Kidney (tissue), 14 donors: ENCODE results near the gene ZNF827. TPM values are rescaled to one million over a fixed set of nuclear protein-coding genes. Genes with fewer than 3 reads are reported as not detected.

Experiments
- DNase-seq, 5 donors: peaks; one replicate each; pipeline ENCODE4 v3.0.0-alpha.2; 2013 to 2020
- FAIRE-seq: peaks from 2 replicates; lab custom pipeline; 2012; peaks lifted over from hg19 to GRCh38; lab: Jason Lieb, UNC
- H3K27ac ChIP-seq, 2 donors: one replicate each; pipeline ENCODE4 v1.7.0; 2013; ENCODE audit warnings: low read depth in 2 of 2, low read length in 2 of 2, inconsistent platforms in 1 of 2
- H3K27me3 ChIP-seq: one replicate; pipeline ENCODE4 v1.7.1; 2013; ENCODE audit warnings: low read length, inconsistent platforms; ENCODE audit not compliant: control insufficient read depth, insufficient read depth
- H3K36me3 ChIP-seq, 3 donors: one replicate each; pipeline versions ENCODE4 v1.7.0 to v1.7.1; 2013; ENCODE audit warnings: low read length in 3 of 3, control low read depth in 1 of 3, inconsistent platforms in 1 of 3; ENCODE audit not compliant: insufficient read depth in 3 of 3, control insufficient read depth in 2 of 3
- H3K4me1 ChIP-seq, 3 donors: one replicate each; pipeline versions ENCODE4 v1.7.0 to v1.7.1; 2013; ENCODE audit warnings: low read length in 3 of 3, inconsistent platforms in 1 of 3, low read depth in 1 of 3; ENCODE audit not compliant: control insufficient read depth in 2 of 3, insufficient read depth in 2 of 3
- H3K4me3 ChIP-seq, 3 donors: one replicate each; pipeline versions ENCODE4 v1.7.0 to v1.8.1; 2013; ENCODE audit warnings: low read length in 3 of 3, control low read depth in 1 of 3, inconsistent platforms in 1 of 3
- H3K9ac ChIP-seq, 3 donors: one replicate each; pipeline versions ENCODE4 v1.7.0 to v1.7.1; 2013; ENCODE audit warnings: low read length in 3 of 3, control low read depth in 1 of 3, inconsistent platforms in 1 of 3
- H3K9me3 ChIP-seq, 3 donors: one replicate each; pipeline versions ENCODE4 v1.7.0 to v1.7.1; 2013; ENCODE audit warnings: low read length in 3 of 3, control low read depth in 1 of 3, inconsistent platforms in 1 of 3; ENCODE audit not compliant: control insufficient read depth in 2 of 3, insufficient read depth in 1 of 3
- intact Hi-C: fragments of 100-400 bp; cut with DNase I; formaldehyde crosslinking; loops from one replicate; pipeline ENCODE4 v1.11.1; 2022
- polyA plus RNA-seq: library from polyadenylated mRNA; stranded (reverse); fragments of 350-450 nt; fragmentation: Illumina TruSeq; extraction: RNeasy Lipid Tissue Mini Kit (QIAGEN cat#74804); gene quantifications from one replicate; pipeline ENCODE4 v1.2.3, GENCODE V29; 2014; ENCODE audit warnings: low read depth, low replicate concordance; ENCODE audit not compliant: insufficient read depth
- total RNA-seq: library from RNA; stranded (reverse); fragmentation: NEBNext Ultra II Directional; extraction: Animal tissue kit (Norgen Biotek cat#: 25700); gene quantifications from one replicate; pipeline ENCODE4 v1.2.1, GENCODE V29; 2021
- TF ChIP-seq, protein P1 (sequence below): IDR thresholded peaks from 3 replicates; pipeline ENCODE4 v1.5.1; 2012; ENCODE audit warnings: mild to moderate bottlenecking, moderate library complexity, borderline replicate concordance; ENCODE audit not compliant: insufficient read depth; ENCODE audit errors: extremely low read depth
- donor health status: control.
- donor health status: control.
- donor health status: control.
- donor health status: control.
- donor health status: control.
- donor health status: DM: yes; HTN: yes; CAD: no.
- donor health status: Normal renal cell carcinoma (clear cell type).

ZNF827 gene
- total and polyA plus RNA-seq, 2 donors from 2014 or later, result 3.5 to 22.6 TPM

DNA sequence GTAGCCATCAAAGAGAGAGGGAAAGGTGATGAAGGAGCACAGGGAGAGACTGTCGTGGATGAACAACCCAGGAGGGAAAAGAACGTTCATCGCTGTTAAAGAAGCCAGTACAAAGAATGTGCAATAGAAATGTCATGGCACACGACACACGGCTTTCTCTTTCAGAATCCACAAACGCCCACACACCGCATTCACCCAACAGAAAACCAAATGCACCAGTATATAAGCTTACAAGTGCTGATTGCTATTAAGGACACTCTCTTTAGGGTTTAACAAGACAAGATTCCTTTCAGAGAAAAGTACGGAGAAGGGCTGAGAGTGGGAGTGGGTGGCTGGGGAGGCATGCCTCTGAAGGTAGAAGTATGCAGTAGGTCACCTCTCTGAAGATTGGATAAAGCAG, 178.4 kb downstream of the ZNF827 start:
- Histone ChIP-seq H3K27me3 (no peaks in the 10 kb centered on the region), H3K9ac (no peak overlapping the region), H3K4me3 (no peak overlapping the region), H3K4me1 (no peaks in the 10 kb centered on the region), H3K9me3 (no peaks in the 10 kb centered on the region), H3K27ac (no peak overlapping the region), H3K36me3 (peaks cover 7 to 28% (median 9%) of the 10 kb centered on the region in 3 donors)
- DNase-seq (no peak), FAIRE-seq (no peak)
- TF ChIP-seq, protein P1, sequence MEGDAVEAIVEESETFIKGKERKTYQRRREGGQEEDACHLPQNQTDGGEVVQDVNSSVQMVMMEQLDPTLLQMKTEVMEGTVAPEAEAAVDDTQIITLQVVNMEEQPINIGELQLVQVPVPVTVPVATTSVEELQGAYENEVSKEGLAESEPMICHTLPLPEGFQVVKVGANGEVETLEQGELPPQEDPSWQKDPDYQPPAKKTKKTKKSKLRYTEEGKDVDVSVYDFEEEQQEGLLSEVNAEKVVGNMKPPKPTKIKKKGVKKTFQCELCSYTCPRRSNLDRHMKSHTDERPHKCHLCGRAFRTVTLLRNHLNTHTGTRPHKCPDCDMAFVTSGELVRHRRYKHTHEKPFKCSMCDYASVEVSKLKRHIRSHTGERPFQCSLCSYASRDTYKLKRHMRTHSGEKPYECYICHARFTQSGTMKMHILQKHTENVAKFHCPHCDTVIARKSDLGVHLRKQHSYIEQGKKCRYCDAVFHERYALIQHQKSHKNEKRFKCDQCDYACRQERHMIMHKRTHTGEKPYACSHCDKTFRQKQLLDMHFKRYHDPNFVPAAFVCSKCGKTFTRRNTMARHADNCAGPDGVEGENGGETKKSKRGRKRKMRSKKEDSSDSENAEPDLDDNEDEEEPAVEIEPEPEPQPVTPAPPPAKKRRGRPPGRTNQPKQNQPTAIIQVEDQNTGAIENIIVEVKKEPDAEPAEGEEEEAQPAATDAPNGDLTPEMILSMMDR, result no peak
- intact Hi-C loops, result no loop called here

DNA sequence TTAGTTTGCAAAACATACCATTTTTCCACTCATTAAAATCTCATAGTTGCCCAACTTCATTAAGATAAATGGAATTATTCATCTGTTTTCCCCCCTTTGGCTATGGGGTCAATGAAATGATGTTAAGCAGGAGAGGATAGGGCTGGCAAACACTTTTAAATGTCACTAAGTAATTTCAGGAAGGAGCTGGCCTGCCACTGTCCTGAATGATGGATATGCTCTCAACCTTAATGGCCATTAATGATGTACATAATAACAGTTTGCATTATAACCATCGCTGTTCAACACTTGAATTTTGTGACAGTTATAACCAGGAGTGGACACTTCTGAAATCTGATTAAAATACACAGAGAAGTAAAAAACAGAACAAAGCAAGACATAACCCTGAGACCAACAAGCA, 181.4 kb downstream of the ZNF827 start:
- intact Hi-C loops, result no loop called here
- Histone ChIP-seq H3K27me3 (no peaks in the 10 kb centered on the region), H3K4me3 (no peak overlapping the region), H3K4me1 (no peaks in the 10 kb centered on the region), H3K27ac (no peak overlapping the region), H3K9me3 (no peaks in the 10 kb centered on the region), H3K9ac (no peak overlapping the region), H3K36me3 (peaks cover 0 to 14% (median 3%) of the 10 kb centered on the region in 3 donors)
- FAIRE-seq (no peak), DNase-seq (no peak)
- TF ChIP-seq, protein P1, result no peak

DNA sequence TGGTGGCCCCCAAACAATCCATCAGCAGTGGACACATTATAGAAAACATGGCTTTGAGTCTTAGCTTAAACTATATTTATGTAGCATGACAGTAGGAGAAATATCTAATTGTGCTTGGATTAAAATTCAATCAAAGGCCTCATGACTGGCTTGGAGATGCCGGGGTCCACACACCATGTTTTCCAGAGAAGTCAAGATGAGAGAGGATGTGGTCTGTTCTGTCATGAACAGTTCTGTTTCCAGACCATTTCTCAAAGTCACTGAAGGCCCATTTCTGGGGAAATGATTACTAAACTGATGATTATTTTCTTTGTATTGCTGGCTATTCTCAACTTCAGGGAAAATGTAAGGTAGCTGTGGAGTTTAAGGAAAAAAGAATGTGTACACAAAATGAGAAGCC, 182.4 kb downstream of the ZNF827 start:
- Histone ChIP-seq H3K9ac (no peak overlapping the region), H3K27me3 (no peaks in the 10 kb centered on the region), H3K4me3 (no peak overlapping the region), H3K36me3 (peaks cover 0 to 13% (median 3%) of the 10 kb centered on the region in 3 donors), H3K27ac (no peak overlapping the region), H3K4me1 (no peaks in the 10 kb centered on the region), H3K9me3 (no peaks in the 10 kb centered on the region)
- intact Hi-C loops, result no loop called here
- no peak for DNase-seq
- TF ChIP-seq, protein P1, result no peak
- FAIRE-seq, result no peak

DNA sequence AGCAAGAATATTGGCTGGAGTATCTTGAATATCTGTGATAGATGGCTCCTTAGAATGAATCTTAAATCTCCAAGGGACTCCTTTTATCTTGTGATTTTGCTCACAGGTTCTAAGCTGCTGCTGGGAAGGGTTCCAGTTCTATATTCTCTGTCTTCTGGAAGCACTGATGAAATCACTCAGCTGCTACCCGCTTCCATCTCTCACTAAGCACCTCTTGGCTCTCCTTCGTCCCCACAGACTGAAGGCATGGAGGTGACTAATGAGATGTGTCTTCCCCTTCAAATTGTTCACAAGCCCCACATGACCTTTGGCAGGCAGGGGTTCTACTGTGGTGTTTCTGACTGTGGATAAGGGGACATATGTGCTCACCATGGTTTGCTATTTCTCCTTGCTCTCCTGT, 182.8 kb downstream of the ZNF827 start:
- TF ChIP-seq, protein P1, result no peak
- FAIRE-seq (no peak), DNase-seq (no peak)
- no peak overlapping the region for H3K27ac ChIP-seq
- intact Hi-C loops, result no loop called here
- no peaks in the 10 kb centered on the region for H3K27me3 ChIP-seq
- no peak overlapping the region for H3K9ac ChIP-seq
- no peaks in the 10 kb centered on the region for H3K4me1 ChIP-seq
- H3K36me3 ChIP-seq, result peaks cover 0 to 10% (median 3%) of the 10 kb centered on the region in 3 donors
- no peak overlapping the region for H3K4me3 ChIP-seq
- no peaks in the 10 kb centered on the region for H3K9me3 ChIP-seq
